Measurements from ENCODE around the gene LARP4B. TPM values are rescaled to one million over a fixed set of nuclear protein-coding genes. Genes with fewer than 3 reads are reported as not detected.

LARP4B gene
- polyA plus RNA-seq, 1 donor from 2014 or later, result 14.2 TPM

GRCh38 chr10:847868-848267 is 83.6 kb downstream of the LARP4B start:
- Histone ChIP-seq H4K20me1 (ENCODE audit: insufficient read depth) (no peaks in the 10 kb centered on the region), H3K9me3 (ENCODE audit: low read length) (no peaks in the 10 kb centered on the region), H3K9me2 (ENCODE audit: insufficient read depth, low read length) (no peaks in the 10 kb centered on the region), H3F3A (ENCODE audit: insufficient read depth, low read length, poor library complexity, severe bottlenecking) (no peaks in the 10 kb centered on the region), H3K27me3 (ENCODE audit: insufficient read depth, low read depth, low read length) (no peaks in the 10 kb centered on the region), H3K4me2 (ENCODE audit: low read length) (no peak overlapping the region), H3K27ac (ENCODE audit: low read length) (no peak overlapping the region), H2AFZ (ENCODE audit: low read depth, low read length) (no peak overlapping the region), H3K9ac (ENCODE audit: low read length) (no peak overlapping the region), H3K4me3 (ENCODE audit: low read length) (no peak overlapping the region), H3K79me2 (replicated peaks; ENCODE audit: insufficient read depth, low read length) (peaks cover 4% of the 10 kb centered on the region), H3K36me3 (ENCODE audit: insufficient read depth, low read length) (no peaks in the 10 kb centered on the region)
- TF ChIP-seq TAF1 (IDR thresholded peaks at IDR 0.05; ENCODE audit: low read depth), result no peak
- no peak for TF ChIP-seq SMC3 (conservative IDR thresholded peaks at IDR 0.05; ENCODE audit: poor library complexity)
- TF ChIP-seq POLR2AphosphoS5 (IDR thresholded peaks at IDR 0.05), result no peak
- no peak for TF ChIP-seq EZH2 (IDR thresholded peaks at IDR 0.05; ENCODE audit: borderline replicate concordance, insufficient read depth, low read length, poor library complexity, severe bottlenecking)
- TF ChIP-seq EP300 (conservative IDR thresholded peaks at IDR 0.05; ENCODE audit: poor library complexity, severe bottlenecking), result no peak
- no peak for TF ChIP-seq REST (IDR thresholded peaks at IDR 0.05; ENCODE audit: borderline replicate concordance)
- TF ChIP-seq MXI1 (conservative IDR thresholded peaks at IDR 0.05; ENCODE audit: poor library complexity, severe bottlenecking), result no peak
- TF ChIP-seq RAD21 (conservative IDR thresholded peaks at IDR 0.05), result no peak
- no peak for TF ChIP-seq CTCF (IDR thresholded peaks at IDR 0.05; ENCODE audit: poor library complexity, severe bottlenecking)

- no peaks in the 10 kb centered on the region for H4K20me1 ChIP-seq (ENCODE audit: insufficient read depth)
- H2AFZ ChIP-seq (ENCODE audit: low read depth, low read length), result no peak overlapping the region
- no peak overlapping the region for H3K4me3 ChIP-seq (ENCODE audit: low read length)
- TF ChIP-seq CTCF (IDR thresholded peaks at IDR 0.05; ENCODE audit: poor library complexity, severe bottlenecking) (no peak), SMC3 (conservative IDR thresholded peaks at IDR 0.05; ENCODE audit: poor library complexity) (no peak), REST (IDR thresholded peaks at IDR 0.05; ENCODE audit: borderline replicate concordance) (no peak), EZH2 (IDR thresholded peaks at IDR 0.05; ENCODE audit: borderline replicate concordance, insufficient read depth, low read length, poor library complexity, severe bottlenecking) (no peak), RAD21 (conservative IDR thresholded peaks at IDR 0.05) (no peak), POLR2AphosphoS5 (IDR thresholded peaks at IDR 0.05) (no peak), TAF1 (IDR thresholded peaks at IDR 0.05; ENCODE audit: low read depth) (no peak), EP300 (conservative IDR thresholded peaks at IDR 0.05; ENCODE audit: poor library complexity, severe bottlenecking) (no peak), MXI1 (conservative IDR thresholded peaks at IDR 0.05; ENCODE audit: poor library complexity, severe bottlenecking) (no peak)
- no peaks in the 10 kb centered on the region for H3K9me2 ChIP-seq (ENCODE audit: insufficient read depth, low read length)
- no peak overlapping the region for H3K4me2 ChIP-seq (ENCODE audit: low read length)
- H3K27me3 ChIP-seq (ENCODE audit: insufficient read depth, low read depth, low read length), result no peaks in the 10 kb centered on the region
- H3K9me3 ChIP-seq (ENCODE audit: low read length), result no peaks in the 10 kb centered on the region
- no peak overlapping the region for H3K27ac ChIP-seq (ENCODE audit: low read length)
- no peaks in the 10 kb centered on the region for H3K36me3 ChIP-seq (ENCODE audit: insufficient read depth, low read length)
- H3K79me2 ChIP-seq (replicated peaks; ENCODE audit: insufficient read depth, low read length), result peaks cover 4% of the 10 kb centered on the region
- no peak overlapping the region for H3K9ac ChIP-seq (ENCODE audit: low read length)
- H3F3A ChIP-seq (ENCODE audit: insufficient read depth, low read length, poor library complexity, severe bottlenecking), result no peaks in the 10 kb centered on the region
These were observed 85.3 kb downstream of the LARP4B start for GRCh38 chr10:846126-846685.
